Measurements from ENCODE around the gene ZNF200.

Gene ZNF200

DNA sequence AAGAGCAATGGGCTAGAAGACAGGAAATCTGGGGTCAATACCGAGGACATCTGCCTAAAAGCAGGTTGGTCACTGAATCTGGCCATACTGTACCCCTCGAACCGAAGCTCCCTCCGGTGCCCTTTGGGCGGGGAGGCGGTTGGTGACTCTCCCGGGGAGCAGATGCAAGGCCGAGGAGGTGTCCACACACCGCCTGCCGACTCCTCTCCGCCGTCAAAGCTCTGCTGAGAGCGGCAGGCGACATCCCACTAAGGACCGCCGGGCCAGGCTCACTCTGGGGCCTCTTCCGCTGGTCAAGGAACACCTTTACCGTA is 458 bp downstream of the ZNF200 start:
- DNase-seq (ENCODE audit: insufficient read length, low spot score): no peak
- TF ChIP-seq, protein P1, sequence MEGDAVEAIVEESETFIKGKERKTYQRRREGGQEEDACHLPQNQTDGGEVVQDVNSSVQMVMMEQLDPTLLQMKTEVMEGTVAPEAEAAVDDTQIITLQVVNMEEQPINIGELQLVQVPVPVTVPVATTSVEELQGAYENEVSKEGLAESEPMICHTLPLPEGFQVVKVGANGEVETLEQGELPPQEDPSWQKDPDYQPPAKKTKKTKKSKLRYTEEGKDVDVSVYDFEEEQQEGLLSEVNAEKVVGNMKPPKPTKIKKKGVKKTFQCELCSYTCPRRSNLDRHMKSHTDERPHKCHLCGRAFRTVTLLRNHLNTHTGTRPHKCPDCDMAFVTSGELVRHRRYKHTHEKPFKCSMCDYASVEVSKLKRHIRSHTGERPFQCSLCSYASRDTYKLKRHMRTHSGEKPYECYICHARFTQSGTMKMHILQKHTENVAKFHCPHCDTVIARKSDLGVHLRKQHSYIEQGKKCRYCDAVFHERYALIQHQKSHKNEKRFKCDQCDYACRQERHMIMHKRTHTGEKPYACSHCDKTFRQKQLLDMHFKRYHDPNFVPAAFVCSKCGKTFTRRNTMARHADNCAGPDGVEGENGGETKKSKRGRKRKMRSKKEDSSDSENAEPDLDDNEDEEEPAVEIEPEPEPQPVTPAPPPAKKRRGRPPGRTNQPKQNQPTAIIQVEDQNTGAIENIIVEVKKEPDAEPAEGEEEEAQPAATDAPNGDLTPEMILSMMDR (IDR thresholded peaks at IDR 0.05; ENCODE audit: insufficient read depth, missing control alignments): no peak
- no peak for FAIRE-seq

DNA sequence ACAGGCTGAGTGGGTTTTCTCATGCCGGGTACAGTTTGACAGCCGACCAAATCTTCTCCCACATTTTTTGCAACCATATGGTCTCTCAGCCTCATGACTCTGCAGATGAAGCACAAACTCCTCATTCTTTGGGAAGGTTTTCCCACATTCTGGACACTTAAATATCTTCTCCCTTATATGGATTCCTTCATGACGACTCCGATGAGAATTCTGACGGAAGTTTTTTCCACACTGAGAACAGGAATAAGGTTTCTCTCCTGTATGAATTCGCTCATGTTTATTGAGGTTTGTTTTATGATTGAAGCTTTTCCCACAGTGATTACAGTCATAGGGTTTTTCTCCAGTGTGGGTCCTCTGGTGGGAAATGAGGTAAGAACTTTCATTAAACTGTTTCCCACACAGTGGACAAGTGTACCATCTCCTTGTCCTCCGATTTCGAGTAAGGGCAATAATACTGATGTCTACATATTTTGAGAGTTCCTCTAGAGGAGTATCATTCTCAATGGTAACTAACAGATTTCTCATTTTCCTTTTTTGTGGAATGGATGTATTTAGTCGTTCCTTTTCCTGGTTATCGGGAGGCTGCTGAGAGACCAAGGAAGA is 10.9 kb downstream of the ZNF200 start:
- DNase-seq (ENCODE audit: insufficient read length, low spot score) (no peak), FAIRE-seq (no peak)
- TF ChIP-seq, protein P1 (IDR thresholded peaks at IDR 0.05; ENCODE audit: insufficient read depth, missing control alignments): no peak

DNA sequence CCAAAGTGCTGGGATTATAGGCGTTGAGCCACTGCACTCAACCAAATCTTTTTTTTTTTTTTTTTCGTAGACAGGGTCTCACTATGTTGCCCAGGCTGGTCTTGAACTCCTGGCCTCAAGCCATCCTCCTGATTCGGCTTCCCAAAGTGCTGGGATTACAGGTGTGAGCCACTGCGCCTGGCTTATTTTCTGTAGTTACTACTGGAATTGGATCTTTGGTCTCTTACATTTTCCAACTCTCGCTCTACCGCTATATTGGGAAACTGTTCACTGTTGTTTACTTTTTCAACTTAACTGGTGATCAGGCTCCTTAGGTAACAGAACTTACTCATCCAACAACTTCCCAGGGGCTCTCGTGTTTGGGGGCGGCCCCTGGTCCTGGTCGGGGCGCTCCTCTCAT is 14.1 kb downstream of the ZNF200 start:
- FAIRE-seq (no peak), DNase-seq (ENCODE audit: insufficient read length, low spot score) (no peak)
- TF ChIP-seq, protein P1 (IDR thresholded peaks at IDR 0.05; ENCODE audit: insufficient read depth, missing control alignments): no peak

DNA sequence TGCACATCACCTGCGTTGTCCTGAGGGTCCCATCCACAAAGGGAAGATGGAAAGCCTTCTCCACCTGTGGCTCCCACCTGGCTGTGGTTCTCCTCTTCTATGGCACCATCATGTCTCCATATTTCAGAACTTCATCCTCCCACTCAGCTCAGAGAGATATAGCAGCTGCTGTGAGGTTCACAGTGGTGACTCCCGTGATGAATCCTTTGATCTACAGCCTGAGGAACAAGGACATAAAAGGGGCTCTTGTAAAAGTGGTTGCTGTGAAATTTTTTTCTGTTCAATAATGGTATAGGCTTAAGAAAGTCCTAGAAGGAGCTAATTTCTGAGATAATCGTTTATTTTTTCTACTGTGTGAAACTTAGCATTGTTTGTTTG is 18.7 kb downstream of the ZNF200 start:
- FAIRE-seq (no peak), DNase-seq (ENCODE audit: insufficient read length, low spot score) (no peak)
- TF ChIP-seq, protein P1 (IDR thresholded peaks at IDR 0.05; ENCODE audit: insufficient read depth, missing control alignments): no peak

DNA sequence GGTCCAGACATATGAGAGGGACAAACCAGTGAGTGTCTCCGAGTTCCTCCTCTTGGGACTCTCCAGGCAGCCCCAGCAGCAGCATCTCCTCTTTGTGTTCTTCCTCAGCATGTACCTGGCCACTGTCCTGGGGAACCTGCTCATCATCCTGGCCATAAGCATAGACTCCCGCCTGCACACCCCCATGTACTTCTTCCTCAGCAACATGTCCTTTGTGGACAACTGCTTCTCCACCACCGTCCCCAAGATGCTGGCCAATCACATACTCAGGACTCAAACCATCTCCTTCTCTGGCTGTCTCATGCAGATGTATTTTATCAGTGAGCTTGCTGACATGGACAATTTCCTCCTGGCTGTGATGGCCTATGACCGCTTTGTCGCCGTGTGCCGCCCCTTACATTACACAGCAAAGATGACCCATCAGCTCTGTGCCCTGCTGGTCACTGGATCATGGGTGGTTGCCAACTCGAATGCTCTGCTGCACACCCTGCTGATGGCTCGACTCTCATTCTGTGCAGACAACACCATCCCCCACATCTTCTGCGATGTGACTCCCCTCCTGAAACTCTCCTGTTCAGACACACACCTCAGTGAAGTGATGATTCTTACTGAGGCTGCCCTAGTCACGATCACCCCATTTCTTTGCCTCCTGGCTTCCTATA is 19.2 kb downstream of the ZNF200 start:
- DNase-seq (ENCODE audit: insufficient read length, low spot score): no peak
- TF ChIP-seq, protein P1 (IDR thresholded peaks at IDR 0.05; ENCODE audit: insufficient read depth, missing control alignments): no peak
- FAIRE-seq: no peak

DNA sequence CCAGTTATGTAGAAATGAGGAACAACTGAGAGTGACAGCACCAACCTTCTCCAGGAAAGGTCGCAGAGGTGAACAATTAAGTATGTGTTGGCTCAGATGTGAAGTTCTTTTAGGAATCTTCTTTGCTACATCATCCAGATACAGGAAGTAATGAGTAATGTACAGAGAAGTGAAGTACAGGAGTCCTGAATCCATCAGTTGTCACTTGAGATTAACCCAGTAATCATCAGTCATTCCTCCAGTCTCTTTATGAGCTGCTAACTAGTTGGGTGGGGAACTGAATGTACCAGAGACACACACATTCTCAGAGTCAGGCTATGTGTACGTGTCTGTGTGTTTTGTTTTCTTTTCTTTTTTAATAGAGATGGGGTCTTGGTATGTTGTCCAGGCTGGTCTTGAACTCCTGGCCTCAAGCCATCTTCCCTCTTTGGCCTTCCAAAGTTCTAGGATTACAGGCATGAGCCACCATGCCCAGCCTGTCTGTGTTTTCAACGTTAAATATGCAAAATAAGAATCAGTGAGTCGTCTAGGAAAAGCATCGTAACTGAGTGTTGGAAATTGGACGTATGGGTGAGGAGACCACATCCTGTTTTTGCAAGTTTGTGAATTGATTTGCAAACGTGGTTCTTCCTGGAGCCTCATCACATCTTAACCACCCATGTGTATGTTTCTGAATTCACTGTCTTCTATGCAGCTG is 19.9 kb downstream of the ZNF200 start:
- TF ChIP-seq, protein P1 (IDR thresholded peaks at IDR 0.05; ENCODE audit: insufficient read depth, missing control alignments): no peak
- DNase-seq (ENCODE audit: insufficient read length, low spot score) (no peak), FAIRE-seq (no peak)

DNA sequence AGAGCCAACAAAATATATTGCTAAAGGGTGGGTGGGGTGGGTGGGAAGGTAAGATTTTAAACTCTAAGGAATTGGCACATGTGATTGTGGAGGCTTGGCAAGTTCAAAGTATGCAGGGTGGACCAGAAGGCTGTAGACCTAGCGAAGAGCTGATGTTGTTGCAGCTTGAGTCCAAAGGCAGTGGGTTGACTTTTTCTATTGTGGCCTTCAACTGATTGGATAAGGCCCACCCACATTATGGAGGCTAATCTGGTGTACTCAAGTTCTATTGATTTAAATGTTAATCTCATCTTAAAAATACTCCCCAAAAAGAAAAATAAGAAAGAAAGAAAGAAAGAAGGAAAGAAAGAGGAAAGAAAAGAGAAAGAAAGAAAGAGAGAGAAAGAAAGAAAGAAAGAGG is 22.4 kb downstream of the ZNF200 start:
- TF ChIP-seq, protein P1 (IDR thresholded peaks at IDR 0.05; ENCODE audit: insufficient read depth, missing control alignments): no peak
- FAIRE-seq (no peak), DNase-seq (ENCODE audit: insufficient read length, low spot score) (no peak)
